ENCODE data around the gene SFMBT2. TPM values are rescaled to one million over a fixed set of nuclear protein-coding genes. Genes with fewer than 3 reads are reported as not detected.

SFMBT2 gene
- total and polyA plus RNA-seq, 2 of the 4 experiments (the other 2 are of a cell fraction), result 0.70 to 1.3 TPM

DNA sequence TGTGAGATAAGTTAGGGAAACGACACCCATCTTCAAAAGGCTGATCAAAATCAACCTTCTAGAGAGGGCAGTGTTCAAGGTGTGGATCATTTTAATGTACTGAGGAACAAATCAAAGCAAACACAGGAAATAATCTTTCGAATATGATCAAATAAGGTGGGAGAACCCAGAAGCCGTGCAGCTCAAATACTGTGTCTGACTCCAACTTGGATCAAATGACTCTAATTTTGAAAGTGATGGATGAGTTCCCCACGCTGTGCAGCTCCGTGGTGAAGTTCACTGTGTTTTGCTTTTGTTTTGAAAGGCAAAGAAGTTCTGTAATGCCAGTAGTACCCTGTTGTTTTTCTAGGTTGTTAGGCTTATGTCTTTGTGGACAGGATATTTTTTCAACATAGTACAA lies 250.9 kb downstream of the SFMBT2 start:
- dilution Hi-C loops (cut with HindIII; ENCODE audit: low sequenced_read_pairs, unreplicated experiment), result no loop called here
- Histone ChIP-seq H3K79me1 (ENCODE audit: low read depth in 1 of 2, low read length in 2 of 2) (no peaks in the 10 kb centered on the region), H2BK15ac (ENCODE audit: low read depth, low read length) (no peak overlapping the region), H3K14ac (replicated peaks; ENCODE audit: low read depth, low read length) (no peak overlapping the region), H2AK5ac (ENCODE audit: low read depth, low read length) (no peak overlapping the region), H4K8ac (ENCODE audit: low read depth in 2 of 2, low read length in 2 of 2) (no peak overlapping the region), H2BK5ac (ENCODE audit: low read depth, low read length, poor library complexity, severe bottlenecking) (no peak overlapping the region), H2AFZ (replicated peaks; ENCODE audit: low read length, poor library complexity) (no peak overlapping the region), H3K9ac (ENCODE audit: low read depth, low read length) (no peak overlapping the region), H3K9me3 (ENCODE audit: control insufficient read depth, insufficient read depth, low read length) (no peaks in the 10 kb centered on the region), H3K18ac (ENCODE audit: low read depth, low read length) (no peak overlapping the region), H2BK20ac (ENCODE audit: low read depth, low read length) (no peak overlapping the region), H3K9me1 (ENCODE audit: insufficient read depth, low read length) (no peaks in the 10 kb centered on the region), H3K4ac (ENCODE audit: low read depth, low read length) (no peak overlapping the region), H3K4me2 (ENCODE audit: low read depth, low read length) (no peak overlapping the region), H4K20me1 (ENCODE audit: insufficient read depth, low read length) (no peaks in the 10 kb centered on the region), H3K4me3 (ENCODE audit: insufficient read depth, low read depth, low read length) (no peak overlapping the region), H3K4me1 (ENCODE audit: control insufficient read depth, insufficient read depth, low read length) (no peaks in the 10 kb centered on the region), H3K56ac (ENCODE audit: extremely low read depth, insufficient read depth, low read length) (no peak overlapping the region), H2BK120ac (ENCODE audit: low read depth, low read length) (no peak overlapping the region), H2AK9ac (replicated peaks; ENCODE audit: low read depth, low read length, poor library complexity) (no peak overlapping the region), H3K27ac (ENCODE audit: insufficient read depth, low read length) (no peak overlapping the region), H4K5ac (ENCODE audit: low read depth, low read length) (no peak overlapping the region), H3K36me3 (ENCODE audit: control insufficient read depth, insufficient read depth, low read length) (peaks cover 1% of the 10 kb centered on the region; the same call in 1 of the 2 replicates), H4K91ac (ENCODE audit: insufficient read depth, low read depth, low read length) (no peak overlapping the region), H3K23ac (ENCODE audit: low read depth, low read length) (no peak overlapping the region), H3K27me3 (ENCODE audit: control insufficient read depth, insufficient read depth, low read length) (no peaks in the 10 kb centered on the region)
- TF ChIP-seq MXI1 (IDR thresholded peaks at IDR 0.05; ENCODE audit: borderline replicate concordance, low read depth, low read length) (no peak), CHD1 (IDR thresholded peaks at IDR 0.05; ENCODE audit: low read depth, low read length) (no peak), RCOR1 (IDR thresholded peaks at IDR 0.05; ENCODE audit: insufficient replicate concordance, low read length) (no peak), RAD21 (IDR thresholded peaks at IDR 0.05; ENCODE audit: low read length) (no peak)
- WGBS, 2 experiments (ENCODE audit: extremely low coverage in 2 of 2, insufficient read length in 1 of 2), result 54% methylated on average over 3 of the region's 5 CpGs; no CpG with 5 or more reads in 1 of the 2 experiments
- no TSS peak for BruUV-seq (replicated peaks)
- DNase-seq (no peak), ATAC-seq (ENCODE audit: low read depth) (no peak)
- POLR2A ChIA-PET (ENCODE audit: unreplicated experiment), result no interaction called here
- intact Hi-C loops (cut with micrococcal nuclease), result no loop called here
- in situ Hi-C loops (cut with MboI; ENCODE audit: low sequenced_read_pairs), result no loop called here
- CTCF ChIA-PET, result no interaction called here

Measured in IMR-90 (cell line).